MM.1S (cell line): ENCODE measurements around the gene DENND1A.

Experiments
- EZH2 ChIP-seq: fragments of 300-600 bp; sonication (generic); optimal IDR thresholded peaks from 2 replicates; pipeline ENCODE3; 2017; ENCODE audit warnings: low read depth, mild to moderate bottlenecking, antibody characterized with exemption, low read length, mixed read lengths
- EZH2phosphoT487 ChIP-seq: fragments of 300-600 bp; sonication (generic); IDR thresholded peaks from 2 replicates; pipeline ENCODE4 v1.6.1; 2018; ENCODE audit warnings: antibody characterized with exemption, low read length
- TF ChIP-seq, protein P1 (sequence below): fragments of 300-600 bp; sonication (generic); IDR thresholded peaks from 2 replicates; pipeline ENCODE4 v1.5.1; 2016; ENCODE audit warnings: antibody characterized with exemption, low read length, mixed read lengths

DNA sequence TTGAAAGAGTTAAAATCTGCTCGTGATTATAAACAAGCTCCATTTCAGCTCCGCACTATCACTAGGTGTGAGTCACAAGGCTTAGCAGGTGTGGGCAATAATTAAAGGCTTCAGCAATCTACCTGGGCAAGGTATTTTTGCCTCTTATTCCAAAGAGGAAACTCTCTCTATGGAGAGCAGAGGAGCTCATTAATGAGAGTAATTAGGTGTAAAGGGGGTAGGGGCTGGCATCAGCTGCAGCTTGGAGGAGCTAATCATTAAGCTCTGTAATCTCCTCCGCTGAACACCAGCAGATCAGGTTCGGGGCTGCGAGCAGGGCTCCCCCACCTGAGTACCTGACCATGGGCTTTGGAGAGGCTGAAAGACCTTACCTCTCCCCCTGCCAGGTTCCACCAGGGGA lies 444.7 kb downstream of the DENND1A start:
- TF ChIP-seq EZH2 (no peak), EZH2phosphoT487 (no peak)
- TF ChIP-seq, protein P1, sequence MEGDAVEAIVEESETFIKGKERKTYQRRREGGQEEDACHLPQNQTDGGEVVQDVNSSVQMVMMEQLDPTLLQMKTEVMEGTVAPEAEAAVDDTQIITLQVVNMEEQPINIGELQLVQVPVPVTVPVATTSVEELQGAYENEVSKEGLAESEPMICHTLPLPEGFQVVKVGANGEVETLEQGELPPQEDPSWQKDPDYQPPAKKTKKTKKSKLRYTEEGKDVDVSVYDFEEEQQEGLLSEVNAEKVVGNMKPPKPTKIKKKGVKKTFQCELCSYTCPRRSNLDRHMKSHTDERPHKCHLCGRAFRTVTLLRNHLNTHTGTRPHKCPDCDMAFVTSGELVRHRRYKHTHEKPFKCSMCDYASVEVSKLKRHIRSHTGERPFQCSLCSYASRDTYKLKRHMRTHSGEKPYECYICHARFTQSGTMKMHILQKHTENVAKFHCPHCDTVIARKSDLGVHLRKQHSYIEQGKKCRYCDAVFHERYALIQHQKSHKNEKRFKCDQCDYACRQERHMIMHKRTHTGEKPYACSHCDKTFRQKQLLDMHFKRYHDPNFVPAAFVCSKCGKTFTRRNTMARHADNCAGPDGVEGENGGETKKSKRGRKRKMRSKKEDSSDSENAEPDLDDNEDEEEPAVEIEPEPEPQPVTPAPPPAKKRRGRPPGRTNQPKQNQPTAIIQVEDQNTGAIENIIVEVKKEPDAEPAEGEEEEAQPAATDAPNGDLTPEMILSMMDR = no peak
